Fibroblast of lung (primary cell): ENCODE measurements around the gene RALGAPB.

ENCODE experiments used
- EZH2 ChIP-seq: IDR thresholded peaks from 2 replicates; pipeline ENCODE4 v1.5.1; 2012; ENCODE audit warnings: low read length, control low read depth, mild to moderate bottlenecking; ENCODE audit errors: missing control alignments
- TF ChIP-seq, protein P1 (sequence below), 2 donors: IDR thresholded peaks in 1 of 2; conservative IDR thresholded peaks in 1 of 2; 1 replicate in 1 of 2; 2 replicates in 1 of 2; pipeline ENCODE4 v1.5.1; 2011 to 2012; ENCODE audit warnings: low read length in 2 of 2, control low read depth in 1 of 2, inconsistent platforms in 1 of 2, low read depth in 1 of 2, mild to moderate bottlenecking in 1 of 2

DNA sequence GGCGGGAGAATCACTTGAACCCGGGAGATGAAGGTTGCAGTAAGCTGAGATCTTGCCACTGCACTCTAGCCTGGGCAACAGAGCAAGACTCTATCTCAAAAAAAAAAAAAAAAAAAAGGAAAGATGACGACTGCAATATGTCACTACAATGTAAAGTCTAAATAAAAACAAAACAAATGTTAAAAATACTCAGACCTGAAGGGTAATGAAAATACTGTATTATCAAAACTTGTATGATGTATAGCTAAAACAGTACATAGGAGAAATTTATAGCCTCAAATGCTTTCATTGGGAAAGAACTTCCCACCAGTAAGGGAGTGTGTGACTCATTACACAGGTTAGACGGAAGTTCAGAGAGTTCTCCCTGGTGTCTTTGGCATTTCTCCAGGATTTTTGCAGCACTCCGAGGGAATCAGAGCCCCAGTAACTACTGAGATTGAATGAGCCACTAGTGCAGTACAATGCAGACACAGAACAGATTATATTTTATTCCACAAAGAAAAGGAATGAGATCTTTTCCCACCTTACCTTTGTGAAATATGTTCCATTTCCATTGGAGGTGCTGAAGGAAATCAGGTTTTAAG, 12.5 kb upstream of the RALGAPB start:
- TF ChIP-seq, protein P1, sequence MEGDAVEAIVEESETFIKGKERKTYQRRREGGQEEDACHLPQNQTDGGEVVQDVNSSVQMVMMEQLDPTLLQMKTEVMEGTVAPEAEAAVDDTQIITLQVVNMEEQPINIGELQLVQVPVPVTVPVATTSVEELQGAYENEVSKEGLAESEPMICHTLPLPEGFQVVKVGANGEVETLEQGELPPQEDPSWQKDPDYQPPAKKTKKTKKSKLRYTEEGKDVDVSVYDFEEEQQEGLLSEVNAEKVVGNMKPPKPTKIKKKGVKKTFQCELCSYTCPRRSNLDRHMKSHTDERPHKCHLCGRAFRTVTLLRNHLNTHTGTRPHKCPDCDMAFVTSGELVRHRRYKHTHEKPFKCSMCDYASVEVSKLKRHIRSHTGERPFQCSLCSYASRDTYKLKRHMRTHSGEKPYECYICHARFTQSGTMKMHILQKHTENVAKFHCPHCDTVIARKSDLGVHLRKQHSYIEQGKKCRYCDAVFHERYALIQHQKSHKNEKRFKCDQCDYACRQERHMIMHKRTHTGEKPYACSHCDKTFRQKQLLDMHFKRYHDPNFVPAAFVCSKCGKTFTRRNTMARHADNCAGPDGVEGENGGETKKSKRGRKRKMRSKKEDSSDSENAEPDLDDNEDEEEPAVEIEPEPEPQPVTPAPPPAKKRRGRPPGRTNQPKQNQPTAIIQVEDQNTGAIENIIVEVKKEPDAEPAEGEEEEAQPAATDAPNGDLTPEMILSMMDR (conservative IDR thresholded peaks at IDR 0.05 in 1 of 2, IDR thresholded peaks at IDR 0.05 in 1 of 2; ENCODE audit: low read depth in 1 of 2, low read length in 2 of 2) = no peak
- no peak for TF ChIP-seq EZH2
